Measurements from ENCODE around the gene HABP2.

The HABP2 gene

DNA sequence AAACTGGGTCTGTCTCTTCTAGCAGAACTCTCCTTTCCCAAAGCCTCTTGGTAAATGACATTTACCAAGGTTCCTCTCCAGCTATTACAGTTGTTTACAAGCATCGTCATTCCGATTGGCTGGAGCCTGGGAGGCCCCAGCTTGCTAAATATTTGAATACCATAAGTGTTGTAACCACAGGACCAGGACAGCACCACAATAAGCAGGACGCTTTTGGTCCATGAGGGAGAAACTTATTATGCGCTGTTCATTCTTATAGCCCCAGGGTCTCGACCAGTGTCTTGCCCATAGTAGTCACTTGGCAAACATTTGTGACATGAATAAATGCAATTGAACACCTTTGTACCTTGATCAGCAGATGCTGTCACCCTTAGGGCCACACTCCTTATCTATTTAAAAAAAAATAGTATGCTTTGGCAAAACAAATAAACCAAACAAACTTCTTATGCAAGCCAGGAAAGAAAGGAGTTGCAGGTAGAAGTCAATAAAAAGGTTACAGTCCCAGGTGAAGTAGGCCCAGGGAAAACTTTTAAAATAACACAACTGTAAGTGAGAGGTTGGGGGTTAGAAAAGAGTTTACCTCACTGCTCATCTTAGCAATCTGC, 78.2 kb downstream of the HABP2 start:
- Histone ChIP-seq H3K27me3 (replicated peaks; ENCODE audit: control insufficient read depth, insufficient read depth, low read length) (no peaks in the 10 kb centered on the region), H3K4me3 (replicated peaks; ENCODE audit: low read depth, low read length) (no peak overlapping the region), H3K36me3 (ENCODE audit: control insufficient read depth, insufficient read depth, low read length) (no peaks in the 10 kb centered on the region)
- TF ChIP-seq, protein P1, sequence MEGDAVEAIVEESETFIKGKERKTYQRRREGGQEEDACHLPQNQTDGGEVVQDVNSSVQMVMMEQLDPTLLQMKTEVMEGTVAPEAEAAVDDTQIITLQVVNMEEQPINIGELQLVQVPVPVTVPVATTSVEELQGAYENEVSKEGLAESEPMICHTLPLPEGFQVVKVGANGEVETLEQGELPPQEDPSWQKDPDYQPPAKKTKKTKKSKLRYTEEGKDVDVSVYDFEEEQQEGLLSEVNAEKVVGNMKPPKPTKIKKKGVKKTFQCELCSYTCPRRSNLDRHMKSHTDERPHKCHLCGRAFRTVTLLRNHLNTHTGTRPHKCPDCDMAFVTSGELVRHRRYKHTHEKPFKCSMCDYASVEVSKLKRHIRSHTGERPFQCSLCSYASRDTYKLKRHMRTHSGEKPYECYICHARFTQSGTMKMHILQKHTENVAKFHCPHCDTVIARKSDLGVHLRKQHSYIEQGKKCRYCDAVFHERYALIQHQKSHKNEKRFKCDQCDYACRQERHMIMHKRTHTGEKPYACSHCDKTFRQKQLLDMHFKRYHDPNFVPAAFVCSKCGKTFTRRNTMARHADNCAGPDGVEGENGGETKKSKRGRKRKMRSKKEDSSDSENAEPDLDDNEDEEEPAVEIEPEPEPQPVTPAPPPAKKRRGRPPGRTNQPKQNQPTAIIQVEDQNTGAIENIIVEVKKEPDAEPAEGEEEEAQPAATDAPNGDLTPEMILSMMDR (IDR thresholded peaks at IDR 0.05; ENCODE audit: insufficient read depth, low read length, poor library complexity, severe bottlenecking) = no peak
- DNase-seq (ENCODE audit: extremely low read depth, insufficient read length) = no peak

DNA sequence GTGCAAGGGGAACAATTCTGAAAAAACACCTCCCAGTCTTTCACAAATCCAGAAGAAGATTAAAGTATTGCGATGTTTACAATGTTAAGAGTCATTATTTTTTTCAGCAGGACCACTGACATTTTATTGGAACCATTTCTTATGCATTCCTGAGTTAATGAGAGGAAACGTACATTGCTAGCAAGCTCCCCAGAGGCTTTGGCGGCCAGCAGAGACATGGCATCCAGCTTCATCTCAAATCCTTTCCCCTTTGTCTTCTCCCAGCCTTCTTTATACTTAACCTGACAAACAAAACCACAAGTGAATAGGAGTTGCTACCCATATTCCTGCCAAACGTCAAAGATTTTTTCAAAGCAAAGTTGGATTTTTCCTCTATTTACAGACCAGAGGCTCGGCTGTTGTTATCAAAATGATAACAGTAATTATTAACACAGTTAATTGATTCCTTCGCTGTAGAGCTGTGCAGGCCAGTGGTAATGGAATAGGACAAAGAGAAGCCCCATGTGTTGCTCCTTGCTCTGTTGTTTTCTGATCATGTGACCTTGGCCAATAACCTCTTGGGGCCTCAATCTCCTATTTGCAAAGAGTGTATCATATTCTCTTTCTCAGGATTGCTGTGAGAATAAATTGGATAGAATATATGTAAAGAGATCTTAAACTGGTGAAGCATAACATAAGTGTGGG, 79.0 kb downstream of the HABP2 start:
- DNase-seq (ENCODE audit: extremely low read depth, insufficient read length) = no peak
- Histone ChIP-seq H3K27me3 (replicated peaks; ENCODE audit: control insufficient read depth, insufficient read depth, low read length) (no peaks in the 10 kb centered on the region), H3K36me3 (ENCODE audit: control insufficient read depth, insufficient read depth, low read length) (no peaks in the 10 kb centered on the region), H3K4me3 (replicated peaks; ENCODE audit: low read depth, low read length) (no peak overlapping the region)
- TF ChIP-seq, protein P1 (IDR thresholded peaks at IDR 0.05; ENCODE audit: insufficient read depth, low read length, poor library complexity, severe bottlenecking) = no peak

All from GM06990 (cell line).